Immature natural killer cell (primary cell): ENCODE data around the gene ZNF555. TPM values are rescaled to one million over a fixed set of nuclear protein-coding genes. Genes with fewer than 3 reads are reported as not detected.
"Not testable (repeated sequence)": the region's sequence is repeated elsewhere in the genome, so short reads cannot be mapped to it uniquely, and the experiment has no call there.

ENCODE experiments used
- DNase-seq, 3 donors: peaks; one replicate each; pipeline ENCODE4 v3.0.0; 2022; ENCODE audit warnings: mixed read lengths in 1 of 3
- H3K27ac Mint-ChIP-seq, 6 donors: one replicate each; pipeline ENCODE4 v1.8.0; 2020; ENCODE audit warnings: mixed read lengths in 6 of 6, mild to moderate bottlenecking in 5 of 6, inconsistent platforms in 4 of 6, moderate library complexity in 3 of 6
- H3K27me3 Mint-ChIP-seq, 3 donors: one replicate each; pipeline ENCODE4 v1.8.0; 2020 to 2021; ENCODE audit warnings: low read depth in 3 of 3, mild to moderate bottlenecking in 3 of 3, mixed read lengths in 3 of 3, moderate library complexity in 3 of 3, inconsistent platforms in 1 of 3
- H3K36me3 Mint-ChIP-seq, 3 donors: one replicate each; pipeline ENCODE4 v1.8.0; 2020; ENCODE audit warnings: mixed read lengths in 3 of 3, inconsistent platforms in 2 of 3, mild to moderate bottlenecking in 2 of 3
- H3K4me1 Mint-ChIP-seq, 2 donors: one replicate each; pipeline ENCODE4 v1.8.0; 2020; ENCODE audit warnings: inconsistent platforms in 2 of 2, mild to moderate bottlenecking in 2 of 2, mixed read lengths in 2 of 2, moderate library complexity in 1 of 2
- H3K4me3 Mint-ChIP-seq, 5 donors: one replicate each; pipeline ENCODE4 v1.8.0; 2020; ENCODE audit warnings: mild to moderate bottlenecking in 5 of 5, mixed read lengths in 5 of 5, inconsistent platforms in 3 of 5, moderate library complexity in 3 of 5
- H3K9me3 Mint-ChIP-seq, 6 donors: one replicate each; pipeline ENCODE4 v1.8.0; 2020; ENCODE audit warnings: mild to moderate bottlenecking in 6 of 6, mixed read lengths in 6 of 6, inconsistent platforms in 4 of 6, moderate library complexity in 3 of 6
- polyA plus RNA-seq, 3 donors: library from polyadenylated mRNA; unstranded; fragments of 300-500 nt; fragmentation: Illumina TruSeq; gene quantifications; one replicate each; pipeline ENCODE4 v1.2.3, GENCODE V29; 2021

Gene ZNF555
- polyA plus RNA-seq, result 1 to 10 TPM; 3.2 to 7.1 (median 3.8) TPM

DNA sequence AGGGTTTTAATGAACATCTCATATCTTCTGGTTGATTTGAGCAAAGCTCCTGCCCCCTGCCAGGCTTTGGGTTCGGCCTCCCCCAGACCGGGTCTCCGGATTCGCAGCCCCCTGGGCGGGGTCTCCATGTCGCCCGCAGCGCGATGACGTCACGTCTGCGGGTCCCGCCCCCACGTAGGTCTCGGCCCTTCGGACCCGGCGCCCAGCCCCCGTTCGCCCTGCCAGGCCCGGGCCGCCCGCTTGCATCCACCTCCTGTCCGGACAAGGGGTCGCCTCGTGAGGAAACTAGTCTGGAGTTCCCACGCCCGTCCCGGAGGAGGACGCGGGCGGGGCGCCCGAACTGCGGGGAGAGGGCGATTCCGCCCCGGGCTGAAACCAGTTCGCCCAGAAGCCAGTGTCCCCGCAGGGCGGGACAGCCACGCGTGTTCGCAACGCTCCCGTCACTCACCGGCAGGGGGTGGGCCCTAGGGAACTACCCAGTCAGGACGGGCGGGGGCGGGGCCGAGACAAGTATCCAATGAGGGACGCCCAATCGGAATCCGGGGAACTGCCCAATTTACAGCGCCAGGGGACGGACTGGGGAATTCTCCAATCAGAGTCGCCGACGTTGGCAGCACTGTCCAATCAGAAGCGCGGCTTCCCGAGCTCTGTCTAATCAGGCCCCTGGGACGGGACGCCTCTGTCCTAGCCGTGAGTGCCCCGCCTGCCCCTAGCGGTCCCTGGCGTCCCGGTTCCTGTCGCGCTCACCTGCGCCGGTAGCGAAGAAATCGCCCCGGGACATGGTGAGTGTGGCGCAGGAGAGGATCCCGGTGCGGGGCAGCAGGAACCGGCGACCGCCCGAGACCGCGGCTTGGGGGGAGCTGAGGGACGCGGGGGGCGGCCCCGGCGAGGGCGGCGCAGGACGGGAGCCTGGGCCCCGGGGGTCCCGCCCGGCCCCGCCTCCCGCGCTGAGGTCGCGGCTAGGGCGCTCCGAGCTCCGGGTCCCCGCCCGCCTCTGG, at the start of gene ZNF555:
TSS of gene ZNF555 (plus strand) at position 682 of the 998 bp plus-strand sequence. CDS start at position 780, 98 bp downstream.
- Mint-ChIP-seq H3K9me3 (peaks cover 8 to 13% (median 9%) of the 10 kb centered on the region in 6 donors), H3K36me3 (peaks cover 5 to 16% (median 14%) of the 10 kb centered on the region in 3 donors), H3K27ac (peak within 1 kb of the TSS; percentile 81 to 91 (median 88)), H3K27me3 (peaks cover 4 to 9% (median 9%) of the 10 kb centered on the region in 3 donors), H3K4me3 (peak within 1 kb of the TSS; percentile 90 to 96 (median 93)), H3K4me1 (peaks cover 14 to 22% of the 10 kb centered on the region in 2 donors)
- DNase-seq, result peak; percentile 97 to 99 (median 98)

DNA sequence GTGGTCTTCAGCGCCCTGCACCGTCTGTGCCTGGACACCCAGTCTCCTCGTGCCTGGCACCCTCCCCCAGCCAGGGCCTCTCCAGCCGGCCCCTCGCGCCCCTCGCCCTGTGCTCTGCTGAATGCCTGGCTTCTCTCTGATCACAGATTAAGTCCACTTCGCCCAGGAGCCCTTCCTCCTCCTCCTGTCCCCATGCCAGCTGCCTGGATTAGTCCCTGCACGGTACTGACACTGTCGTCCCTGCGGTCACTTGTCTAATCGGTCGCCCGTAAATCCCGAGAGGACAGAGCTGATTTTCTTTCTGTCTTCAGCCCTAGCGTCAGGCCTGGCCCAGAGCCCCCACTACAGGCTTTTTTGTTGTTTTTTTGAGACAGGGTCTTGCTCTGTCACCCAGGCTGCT, 49.4 kb upstream of the ZNF555 start:
- peaks cover 0 to 3% (median 0%) of the 10 kb centered on the region in 3 donors for H3K36me3 Mint-ChIP-seq
- DNase-seq, result no peak
- no peak overlapping the region for H3K4me3 Mint-ChIP-seq
- no peak overlapping the region for H3K27ac Mint-ChIP-seq
- peaks cover 3 to 8% of the 10 kb centered on the region in 2 donors for H3K4me1 Mint-ChIP-seq
- H3K9me3 Mint-ChIP-seq, result no peaks in the 10 kb centered on the region
- H3K27me3 Mint-ChIP-seq, result peaks cover 0 to 2% (median 0%) of the 10 kb centered on the region in 3 donors

DNA sequence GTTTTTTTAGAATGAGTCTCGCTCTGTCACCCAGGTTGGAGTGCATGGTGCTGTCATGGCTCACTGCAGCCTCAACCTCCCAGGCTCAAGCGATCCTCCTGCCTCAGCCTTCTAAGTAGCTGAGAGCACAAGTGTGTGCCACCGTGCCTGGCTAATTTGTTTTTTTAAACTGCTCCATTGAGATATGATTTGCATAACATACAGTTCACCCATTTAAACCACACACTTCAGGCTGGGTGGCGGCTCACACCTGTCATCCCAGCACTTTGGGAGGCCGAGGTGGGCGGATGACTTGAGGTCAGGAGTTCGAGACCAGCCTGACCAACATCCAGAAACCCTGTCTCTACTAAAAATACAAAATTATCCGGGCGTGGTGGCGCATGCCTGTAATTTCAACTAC, 48.6 kb upstream of the ZNF555 start:
- not testable (repeated sequence) for H3K27ac Mint-ChIP-seq, H3K27me3 Mint-ChIP-seq, H3K4me3 Mint-ChIP-seq, H3K9me3 Mint-ChIP-seq, H3K36me3 Mint-ChIP-seq, DNase-seq, H3K4me1 Mint-ChIP-seq

DNA sequence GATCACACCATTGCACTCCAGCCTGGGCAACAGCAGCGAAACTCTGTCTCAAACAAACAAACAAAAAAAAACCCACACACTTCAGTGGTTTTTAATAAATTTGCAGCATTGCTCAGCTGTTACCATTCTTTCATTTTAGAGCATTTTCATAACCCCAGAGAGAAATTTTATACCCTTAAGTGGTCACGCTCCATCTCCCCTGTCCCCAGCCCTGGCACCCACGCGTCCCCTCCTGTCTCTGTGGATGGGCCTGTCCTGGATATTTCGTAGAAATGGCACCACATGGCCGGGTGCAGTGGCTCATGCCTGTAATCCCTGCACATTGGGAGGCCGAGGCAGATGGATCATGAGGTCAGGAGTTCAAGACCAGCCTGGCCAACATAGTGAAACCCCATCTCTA, 48.1 kb upstream of the ZNF555 start:
- H3K4me1 Mint-ChIP-seq, result no peaks in the 10 kb centered on the region
- H3K27ac Mint-ChIP-seq, result no peak overlapping the region
- H3K36me3 Mint-ChIP-seq, result peaks cover 0 to 3% (median 0%) of the 10 kb centered on the region in 3 donors
- peaks cover 0 to 2% (median 0%) of the 10 kb centered on the region in 3 donors for H3K27me3 Mint-ChIP-seq
- no peak for DNase-seq
- no peak overlapping the region for H3K4me3 Mint-ChIP-seq
- H3K9me3 Mint-ChIP-seq, result no peaks in the 10 kb centered on the region

GRCh38 chr19:2793577-2793976, 47.7 kb upstream of the ZNF555 start:
- H3K27me3 Mint-ChIP-seq, result peaks cover 0 to 2% (median 0%) of the 10 kb centered on the region in 3 donors
- H3K4me3 Mint-ChIP-seq, result no peak overlapping the region
- H3K36me3 Mint-ChIP-seq, result peaks cover 0 to 3% (median 0%) of the 10 kb centered on the region in 3 donors
- H3K9me3 Mint-ChIP-seq, result no peaks in the 10 kb centered on the region
- no peaks in the 10 kb centered on the region for H3K4me1 Mint-ChIP-seq
- no peak for DNase-seq
- no peak overlapping the region for H3K27ac Mint-ChIP-seq

DNA sequence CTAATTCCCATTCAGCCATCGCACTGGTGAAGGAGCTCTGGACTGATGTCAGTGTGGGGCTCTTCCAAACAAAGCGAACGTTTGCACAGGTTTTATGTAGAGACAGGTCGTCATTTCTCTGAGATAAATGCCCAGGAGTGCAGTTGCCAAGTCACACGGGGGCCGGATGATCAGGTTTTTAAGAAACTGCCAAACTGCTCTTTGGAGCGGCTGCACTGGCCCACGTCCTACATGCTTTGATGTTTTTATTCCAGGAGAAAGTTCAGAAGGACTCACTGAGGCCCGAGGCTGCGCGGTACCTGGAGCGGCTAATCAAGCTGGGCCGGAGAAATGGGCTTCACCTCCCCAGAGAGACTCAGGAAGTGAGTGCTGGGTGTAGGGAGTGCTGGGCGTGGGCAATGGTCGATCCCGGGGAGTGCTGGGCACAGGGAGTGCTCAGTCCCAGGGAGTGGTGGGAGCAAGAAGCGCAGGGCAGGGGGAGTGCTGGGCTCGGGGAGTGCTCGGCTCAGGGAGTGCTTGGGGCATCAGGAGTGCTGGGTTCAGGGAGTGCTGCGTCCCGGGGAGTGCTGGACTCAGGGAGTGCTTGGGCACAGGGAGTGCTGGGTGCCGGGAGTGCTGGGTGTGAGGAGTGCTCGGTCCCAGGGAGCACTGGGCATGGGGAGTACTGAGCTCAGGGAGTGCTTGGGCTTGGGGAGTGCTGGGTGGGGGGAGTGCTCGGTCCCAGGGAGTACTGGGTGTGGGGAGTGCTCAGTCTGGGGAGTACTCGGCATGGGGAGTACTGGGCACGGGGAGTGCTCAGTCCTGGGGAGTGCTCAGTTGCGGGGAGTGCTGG, 45.2 kb upstream of the ZNF555 start:
- no peak for DNase-seq
- Mint-ChIP-seq H3K4me1 (no peaks in the 10 kb centered on the region), H3K4me3 (no peak overlapping the region), H3K27me3 (peaks cover 0 to 2% (median 0%) of the 10 kb centered on the region in 3 donors), H3K36me3 (peaks cover 0 to 6% (median 0%) of the 10 kb centered on the region in 3 donors), H3K9me3 (no peaks in the 10 kb centered on the region), H3K27ac (no peak overlapping the region)

- H3K9me3 Mint-ChIP-seq, result no peaks in the 10 kb centered on the region
- no peaks in the 10 kb centered on the region for H3K27me3 Mint-ChIP-seq
Observed at GRCh38 chr19:2796659-2797266, 44.5 kb upstream of the ZNF555 start.

GRCh38 chr19:2797280-2797679, 44.0 kb upstream of the ZNF555 start:
- H3K27me3 Mint-ChIP-seq, result no peaks in the 10 kb centered on the region
- no peaks in the 10 kb centered on the region for H3K9me3 Mint-ChIP-seq
- H3K4me1 Mint-ChIP-seq, result no peaks in the 10 kb centered on the region
- peak overlapping the region in 1 of 6 donors; percentile 8 for H3K27ac Mint-ChIP-seq
- peaks cover 0 to 7% (median 0%) of the 10 kb centered on the region in 3 donors for H3K36me3 Mint-ChIP-seq
- DNase-seq, result no peak
- H3K4me3 Mint-ChIP-seq, result no peak overlapping the region

More at GRCh38 chr19:2796659-2797266, 44.5 kb upstream of the ZNF555 start:
- no peak for DNase-seq
- Mint-ChIP-seq H3K4me3 (no peak overlapping the region), H3K4me1 (no peaks in the 10 kb centered on the region), H3K36me3 (peaks cover 0 to 7% (median 0%) of the 10 kb centered on the region in 3 donors), H3K27ac (no peak overlapping the region)

DNA sequence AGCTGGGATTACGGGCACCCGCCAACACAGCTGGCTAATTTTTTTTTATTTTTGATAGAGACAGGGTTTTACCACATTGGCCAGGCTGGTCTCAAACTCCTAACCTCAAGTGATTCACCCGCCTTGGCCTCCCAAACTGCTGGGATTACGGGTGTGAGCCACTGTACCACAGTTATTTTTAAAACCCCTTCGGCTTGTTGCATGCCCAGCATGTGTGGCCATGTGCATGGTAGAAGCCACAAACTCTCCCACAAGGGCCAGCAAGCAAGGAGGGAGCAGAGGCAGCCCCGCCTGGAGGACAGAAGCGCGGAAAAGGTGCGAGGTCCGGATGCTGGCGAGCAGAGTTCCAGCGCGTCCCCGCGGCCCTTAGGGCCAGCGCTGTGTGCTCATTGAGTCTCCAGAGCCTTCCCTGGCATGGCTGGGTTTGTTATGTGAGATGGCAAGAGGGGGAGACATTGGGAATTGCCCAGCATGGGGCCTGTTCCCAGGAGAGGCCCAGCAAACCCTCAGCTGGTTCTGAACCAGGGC, 43.1 kb upstream of the ZNF555 start:
- Mint-ChIP-seq H3K27ac (no peak overlapping the region), H3K4me3 (no peak overlapping the region), H3K4me1 (peaks cover 5 to 6% of the 10 kb centered on the region in 2 donors), H3K27me3 (no peaks in the 10 kb centered on the region), H3K9me3 (no peaks in the 10 kb centered on the region), H3K36me3 (peaks cover 0 to 14% (median 4%) of the 10 kb centered on the region in 3 donors)
- no peak for DNase-seq

GRCh38 chr19:2798733-2799132, 42.5 kb upstream of the ZNF555 start:
- Mint-ChIP-seq H3K9me3 (no peaks in the 10 kb centered on the region), H3K4me3 (no peak overlapping the region), H3K4me1 (peaks cover 5 to 6% of the 10 kb centered on the region in 2 donors), H3K36me3 (peaks cover 0 to 14% (median 4%) of the 10 kb centered on the region in 3 donors), H3K27ac (no peak overlapping the region), H3K27me3 (no peaks in the 10 kb centered on the region)
- no peak for DNase-seq

DNA sequence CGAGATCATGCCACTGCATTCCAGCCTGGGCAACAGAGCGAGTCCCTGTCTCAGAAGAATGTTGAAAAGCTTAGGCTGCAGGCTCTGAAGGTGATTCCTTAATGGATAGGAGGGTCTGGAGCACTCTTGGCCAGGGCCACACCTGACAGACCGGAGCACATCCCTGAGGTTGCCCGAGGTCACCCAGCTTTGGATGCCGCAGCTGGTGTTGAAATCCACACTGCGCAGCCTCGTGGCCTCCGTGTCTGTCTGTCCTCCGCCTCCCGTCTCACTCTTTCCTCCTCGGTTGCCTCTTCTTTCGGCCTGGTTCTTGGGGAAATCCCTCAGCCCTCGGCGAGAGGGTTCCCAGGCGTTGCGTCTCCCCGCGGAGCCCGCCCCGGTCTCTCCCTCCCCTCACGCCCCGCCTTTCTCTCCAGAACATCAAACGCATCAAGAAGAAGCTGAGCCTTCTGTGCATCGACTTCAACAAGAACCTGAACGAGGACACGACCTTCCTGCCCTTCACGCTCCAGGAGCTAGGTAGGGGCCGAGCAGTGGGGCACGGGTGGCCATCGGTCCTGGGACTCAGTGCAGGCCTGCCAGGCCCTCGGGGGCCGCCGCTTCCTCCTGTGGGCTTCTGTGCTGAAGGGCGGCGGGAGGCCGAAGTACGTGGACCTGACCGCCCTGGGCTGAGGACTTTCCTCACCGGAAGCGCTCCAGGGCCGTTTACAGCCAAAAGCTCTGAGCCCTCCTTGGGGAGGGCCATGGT, 41.8 kb upstream of the ZNF555 start:
- Mint-ChIP-seq H3K4me3 (no peak overlapping the region), H3K9me3 (no peaks in the 10 kb centered on the region), H3K36me3 (peaks cover 0 to 14% (median 4%) of the 10 kb centered on the region in 3 donors), H3K4me1 (peaks cover 5 to 6% of the 10 kb centered on the region in 2 donors), H3K27me3 (no peaks in the 10 kb centered on the region), H3K27ac (no peak overlapping the region)
- DNase-seq, result no peak

DNA sequence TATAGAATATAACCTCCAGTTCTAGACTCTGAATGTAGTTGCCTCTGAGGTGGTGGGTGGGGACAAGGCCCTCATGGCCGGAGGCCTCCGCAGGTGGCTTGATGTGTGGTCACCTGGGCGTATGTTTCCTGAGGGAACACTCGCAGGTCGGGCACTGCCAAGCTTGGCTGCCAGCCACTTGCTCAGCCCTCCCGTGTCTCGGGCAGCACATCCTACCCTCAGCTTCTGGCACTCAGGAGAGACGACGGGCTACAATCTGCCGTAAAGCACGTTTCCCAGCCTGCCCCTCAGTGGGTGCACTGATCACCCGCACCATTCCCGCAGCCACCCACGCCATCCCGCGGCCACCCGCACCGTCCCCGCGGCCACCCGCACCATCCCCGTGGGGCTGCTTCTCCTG, 40.8 kb upstream of the ZNF555 start:
- H3K27me3 Mint-ChIP-seq, result no peaks in the 10 kb centered on the region
- H3K27ac Mint-ChIP-seq, result no peak overlapping the region
- H3K36me3 Mint-ChIP-seq, result peaks cover 0 to 10% (median 4%) of the 10 kb centered on the region in 3 donors
- no peaks in the 10 kb centered on the region for H3K9me3 Mint-ChIP-seq
- no peak for DNase-seq
- H3K4me1 Mint-ChIP-seq, result peaks cover 5 to 6% of the 10 kb centered on the region in 2 donors
- no peak overlapping the region for H3K4me3 Mint-ChIP-seq
